ENCODE measurements around the gene SMAD6.

Gene SMAD6

DNA sequence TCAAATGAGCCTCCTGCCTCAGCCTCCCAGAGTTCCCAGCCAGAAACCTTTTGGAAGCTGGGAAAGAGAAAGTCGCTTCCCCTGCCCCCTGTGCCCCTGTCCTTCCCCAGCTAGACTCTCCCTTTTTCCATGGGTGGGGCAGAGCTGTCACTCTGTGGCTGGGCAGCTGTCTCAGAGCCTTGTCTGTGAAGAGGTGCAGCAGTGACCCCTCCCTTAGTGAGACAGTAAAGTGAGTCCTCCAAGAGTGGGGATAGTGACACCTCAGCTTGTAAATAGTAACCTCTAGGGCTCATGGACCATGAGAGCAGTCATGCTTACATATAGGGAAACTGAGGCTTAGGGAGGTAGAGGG lies 76.3 kb downstream of the SMAD6 start:
- no peak for DNase-seq

DNA sequence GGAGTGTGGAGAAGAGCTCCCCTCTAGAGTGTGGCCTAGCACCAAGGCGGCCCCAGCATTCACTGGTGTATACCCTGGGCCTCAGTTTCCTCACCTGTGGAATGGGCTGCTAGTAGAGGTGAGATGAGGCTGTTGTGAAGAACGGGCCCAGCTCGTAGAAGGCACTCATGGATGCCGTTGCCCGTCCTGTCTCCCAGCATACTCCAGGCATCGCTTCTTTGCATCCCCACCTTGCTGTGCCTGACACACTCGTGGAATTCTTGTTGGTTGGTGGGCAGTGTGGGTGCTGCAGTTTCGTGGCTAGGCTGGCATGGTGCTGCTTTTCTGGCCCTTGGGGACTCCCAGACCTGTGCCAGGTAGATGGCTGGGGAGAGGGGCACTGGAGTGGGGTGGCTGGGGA lies 76.7 kb downstream of the SMAD6 start:
- DNase-seq, result no peak

DNA sequence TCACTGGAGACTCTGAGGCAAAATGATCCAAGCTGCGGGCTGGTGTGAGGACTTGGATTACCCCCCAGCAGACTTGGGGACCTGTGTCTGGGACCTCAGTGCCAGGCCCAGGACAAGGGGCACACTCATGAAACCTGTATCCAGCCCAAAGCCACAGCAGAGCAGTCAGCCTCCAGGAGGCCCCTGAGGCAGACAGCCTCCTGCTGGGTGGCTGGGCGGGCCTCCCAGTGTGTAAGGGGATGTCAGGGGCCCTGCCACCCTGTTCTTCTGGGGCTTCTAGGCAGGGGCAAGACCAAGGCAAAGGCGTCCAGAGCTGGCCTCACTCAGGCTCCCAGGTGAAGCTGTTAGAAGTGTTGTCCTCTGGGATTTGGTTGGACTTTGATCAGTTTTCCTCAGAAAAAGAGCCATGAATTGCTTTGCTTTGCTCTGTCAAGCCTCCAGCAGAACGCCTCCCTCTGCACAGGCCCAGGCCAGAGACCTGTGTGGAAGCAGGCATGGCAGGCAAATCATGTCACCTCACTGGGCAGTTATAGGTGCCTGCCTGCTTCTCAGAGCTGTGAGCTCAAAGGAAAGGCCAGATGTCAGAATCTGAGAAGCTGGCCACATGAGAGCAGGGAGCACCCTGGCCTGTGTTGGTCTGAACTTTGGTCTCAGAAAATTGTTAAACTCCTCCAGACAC lies 77.4 kb downstream of the SMAD6 start:
- no peak for DNase-seq

DNA sequence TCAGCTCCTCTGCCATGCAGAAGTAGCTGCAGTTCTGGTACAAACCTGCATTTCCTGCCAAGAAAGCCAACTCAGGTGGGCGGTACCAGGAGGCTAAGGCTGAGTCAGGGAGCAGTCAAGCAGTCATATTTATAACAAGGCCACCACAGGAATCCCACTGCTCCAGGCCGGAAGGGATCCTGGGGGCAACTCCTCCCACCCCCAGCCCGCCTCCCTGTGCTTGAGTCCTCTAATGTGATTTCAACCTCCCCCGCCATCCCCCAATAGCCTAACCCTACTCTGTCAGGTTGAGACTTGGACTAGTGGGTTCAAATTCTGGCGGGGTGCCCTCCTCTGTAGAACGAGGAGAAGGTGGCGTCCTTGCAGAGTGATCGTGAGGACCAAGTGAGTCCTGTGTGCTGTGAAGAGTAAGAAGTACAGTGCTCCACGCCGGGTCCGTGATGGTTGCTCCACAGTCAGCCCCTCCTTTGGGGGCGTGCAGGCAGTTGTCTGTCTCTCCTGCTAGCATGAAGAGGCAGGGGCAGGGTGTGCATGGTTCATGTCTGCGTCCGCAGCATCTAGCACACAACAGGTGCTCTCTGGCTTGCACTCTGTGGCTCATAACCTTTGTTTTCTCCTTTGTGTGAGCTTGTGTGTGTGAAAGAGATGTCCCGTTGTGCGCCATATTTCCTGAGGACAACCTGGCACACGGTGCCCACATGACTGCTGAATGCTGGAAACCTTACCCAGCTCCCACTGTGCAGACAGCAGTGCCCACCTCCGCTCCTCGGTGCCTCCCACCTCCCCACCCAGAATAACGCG lies 78.3 kb downstream of the SMAD6 start:
- no peak for DNase-seq

DNA sequence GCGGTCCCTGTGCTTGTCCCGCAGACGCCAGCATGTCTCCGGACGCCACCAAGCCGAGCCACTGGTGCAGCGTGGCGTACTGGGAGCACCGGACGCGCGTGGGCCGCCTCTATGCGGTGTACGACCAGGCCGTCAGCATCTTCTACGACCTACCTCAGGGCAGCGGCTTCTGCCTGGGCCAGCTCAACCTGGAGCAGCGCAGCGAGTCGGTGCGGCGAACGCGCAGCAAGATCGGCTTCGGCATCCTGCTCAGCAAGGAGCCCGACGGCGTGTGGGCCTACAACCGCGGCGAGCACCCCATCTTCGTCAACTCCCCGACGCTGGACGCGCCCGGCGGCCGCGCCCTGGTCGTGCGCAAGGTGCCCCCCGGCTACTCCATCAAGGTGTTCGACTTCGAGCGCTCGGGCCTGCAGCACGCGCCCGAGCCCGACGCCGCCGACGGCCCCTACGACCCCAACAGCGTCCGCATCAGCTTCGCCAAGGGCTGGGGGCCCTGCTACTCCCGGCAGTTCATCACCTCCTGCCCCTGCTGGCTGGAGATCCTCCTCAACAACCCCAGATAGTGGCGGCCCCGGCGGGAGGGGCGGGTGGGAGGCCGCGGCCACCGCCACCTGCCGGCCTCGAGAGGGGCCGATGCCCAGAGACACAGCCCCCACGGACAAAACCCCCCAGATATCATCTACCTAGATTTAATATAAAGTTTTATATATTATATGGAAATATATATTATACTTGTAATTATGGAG lies 79.1 kb downstream of the SMAD6 start:
- DNase-seq, result no peak

- DNase-seq, result no peak
These were observed 80.7 kb downstream of the SMAD6 start for GRCh38 chr15:66782785-66783184.

DNA sequence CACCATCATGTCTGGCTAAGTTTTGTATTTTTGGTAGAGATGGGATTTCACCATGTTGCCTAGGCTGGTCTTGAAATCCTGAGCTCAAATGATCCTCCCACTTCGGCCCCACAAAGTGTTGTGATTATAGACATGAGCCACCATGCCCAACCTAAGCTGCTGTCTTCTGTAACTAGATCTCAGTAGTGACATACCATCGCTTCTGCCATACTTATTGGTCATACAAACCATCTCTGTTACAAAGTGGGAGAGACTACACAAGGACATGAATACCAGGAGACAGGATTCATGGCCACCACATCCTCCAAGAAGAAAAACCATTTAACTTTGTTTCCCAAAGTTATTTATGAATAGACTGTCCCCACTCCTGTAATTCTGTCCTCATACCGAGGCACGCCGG lies 81.3 kb downstream of the SMAD6 start:
- DNase-seq, result no peak

GRCh38 chr15:66783725-66784124 lies 81.7 kb downstream of the SMAD6 start:
- DNase-seq, result no peak

- DNase-seq, result no peak
These were observed 82.1 kb downstream of the SMAD6 start for GRCh38 chr15:66784174-66784573.

DNA sequence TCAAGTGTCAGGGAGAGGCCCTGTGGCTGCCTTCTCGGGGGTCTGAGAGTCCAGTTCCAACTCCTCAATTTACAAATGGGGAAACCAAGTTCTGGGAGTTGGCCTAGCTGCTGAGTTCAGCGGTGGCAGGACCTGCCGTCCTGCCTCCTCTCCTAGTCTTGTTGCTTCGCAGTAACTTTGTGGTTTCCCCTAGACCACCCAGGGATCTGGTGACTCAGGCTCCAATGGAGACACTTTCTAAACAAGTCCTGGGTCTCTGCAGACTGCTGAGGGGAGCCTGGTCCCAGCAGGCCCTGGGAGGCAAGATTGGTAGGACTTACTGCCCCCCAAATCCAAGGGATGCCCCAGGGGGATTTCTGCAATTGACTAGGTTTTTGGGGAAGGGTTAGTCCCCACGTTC lies 83.6 kb downstream of the SMAD6 start:
- no peak for DNase-seq

DNA sequence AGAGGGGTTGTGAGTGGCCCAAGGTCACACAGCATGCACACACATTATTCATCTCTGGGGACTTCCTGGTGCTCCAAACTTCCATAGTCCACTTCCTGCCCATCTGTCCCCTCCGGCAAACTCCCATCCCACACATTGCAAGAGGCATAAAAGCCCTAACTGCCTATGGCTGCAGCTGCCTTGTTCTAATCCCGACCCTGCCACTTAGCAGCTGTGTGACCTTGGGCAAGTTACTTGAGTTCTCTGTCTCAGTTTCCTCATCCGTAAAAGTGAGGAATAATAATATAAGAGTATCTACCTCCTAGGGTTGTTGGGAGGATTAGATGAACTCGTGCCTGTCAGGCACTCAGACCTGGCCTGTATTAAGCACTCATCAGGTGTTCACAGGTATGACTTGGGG lies 84.2 kb downstream of the SMAD6 start:
- no peak for DNase-seq

GRCh38 chr15:66786708-66787488 lies 84.9 kb downstream of the SMAD6 start:
- DNase-seq, result no peak

DNA sequence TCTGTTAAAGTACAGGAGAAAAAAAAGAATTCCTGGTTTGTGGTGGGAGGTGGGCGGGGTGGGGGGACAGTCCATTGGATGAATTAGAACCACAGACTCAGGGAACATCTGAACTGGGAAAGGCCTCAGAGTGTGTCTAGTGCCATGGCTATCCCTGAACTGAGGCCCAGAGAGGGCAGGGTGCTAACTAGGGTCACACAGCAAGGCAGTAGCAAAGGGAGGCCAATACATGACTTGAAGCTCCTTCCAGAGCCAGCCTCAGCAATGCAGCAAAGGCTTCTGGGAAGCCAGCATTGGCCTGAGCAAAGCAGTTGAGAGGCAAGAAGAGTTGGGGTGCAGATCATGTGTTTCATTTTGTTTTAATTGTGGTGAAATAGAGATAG lies 85.4 kb downstream of the SMAD6 start:
- DNase-seq, result no peak

DNA sequence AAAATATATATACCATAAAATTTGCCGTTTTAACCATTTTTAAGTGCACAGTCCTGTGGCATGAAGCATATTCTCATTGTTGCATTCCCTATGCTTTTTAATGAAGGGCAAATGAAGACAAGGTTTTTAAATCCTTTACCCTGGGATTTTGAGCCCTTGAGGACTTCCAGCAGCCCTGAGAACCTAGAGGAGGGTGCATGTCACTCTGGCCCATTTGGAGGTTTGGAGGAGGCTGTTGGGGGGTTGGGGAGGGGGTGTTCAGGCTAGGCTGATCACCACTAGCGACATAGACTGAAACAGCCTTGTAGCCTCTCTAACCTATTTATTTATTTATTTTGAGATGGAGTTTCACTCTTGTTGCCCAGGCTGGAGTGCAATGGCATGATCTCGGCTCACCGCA lies 86.0 kb downstream of the SMAD6 start:
- no peak for DNase-seq

DNA sequence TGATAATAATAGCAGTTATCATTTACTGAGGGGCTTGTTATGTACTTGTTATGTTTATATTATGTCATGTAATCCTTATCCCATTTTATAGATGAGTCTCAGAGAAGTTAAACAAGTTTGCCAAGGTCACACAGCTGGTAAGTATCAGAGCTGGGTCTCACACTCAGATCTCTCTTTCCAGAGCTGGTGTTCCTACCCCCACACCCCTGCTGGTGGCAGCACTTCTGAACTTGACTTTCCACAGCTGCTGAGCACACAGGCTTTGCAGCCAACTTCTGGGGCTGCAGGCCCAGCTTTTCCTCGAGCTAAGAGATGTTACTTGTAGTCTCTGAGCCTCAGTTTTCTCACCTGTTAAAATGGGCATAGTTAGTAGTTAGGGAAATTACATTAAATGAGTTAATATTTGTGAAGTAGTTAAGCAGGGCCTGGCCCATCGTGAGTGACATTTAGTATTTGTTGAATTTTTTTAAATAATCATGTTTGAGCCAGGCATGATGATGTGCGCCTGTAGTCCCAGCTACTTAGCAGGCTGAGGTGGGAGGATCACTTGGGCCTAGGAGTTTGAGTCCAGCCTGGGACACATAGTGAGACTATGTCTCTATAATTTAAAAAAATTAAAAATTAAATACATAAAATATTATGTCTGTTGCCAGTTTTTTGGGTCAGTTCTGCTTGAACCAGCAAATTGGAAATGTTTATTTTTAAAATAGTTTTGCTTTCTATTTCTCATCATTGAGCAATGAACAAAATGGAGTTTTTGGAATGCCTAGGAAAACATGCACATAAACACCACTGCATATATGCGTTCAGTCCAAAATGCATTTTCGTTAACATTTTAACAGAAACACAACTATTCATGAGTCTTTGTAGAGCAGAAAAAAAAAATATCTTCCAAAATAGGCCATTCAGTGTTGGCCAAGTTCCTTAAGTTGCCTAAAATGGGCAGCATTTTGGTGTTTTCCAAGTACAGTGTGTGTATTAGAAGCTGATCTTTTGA lies 87.3 kb downstream of the SMAD6 start:
- DNase-seq, result no peak

GRCh38 chr15:66795851-66796250 lies 93.8 kb downstream of the SMAD6 start:
- no peak for DNase-seq

- no peak for DNase-seq
These were observed 94.3 kb downstream of the SMAD6 start for GRCh38 chr15:66796343-66796742.

GRCh38 chr15:66797921-66798320 lies 95.9 kb downstream of the SMAD6 start:
- DNase-seq, result no peak

GRCh38 chr15:66798426-66799061 lies 96.5 kb downstream of the SMAD6 start:
- DNase-seq, result no peak

- DNase-seq, result no peak
These were observed 97.2 kb downstream of the SMAD6 start for GRCh38 chr15:66799242-66799641.

DNA sequence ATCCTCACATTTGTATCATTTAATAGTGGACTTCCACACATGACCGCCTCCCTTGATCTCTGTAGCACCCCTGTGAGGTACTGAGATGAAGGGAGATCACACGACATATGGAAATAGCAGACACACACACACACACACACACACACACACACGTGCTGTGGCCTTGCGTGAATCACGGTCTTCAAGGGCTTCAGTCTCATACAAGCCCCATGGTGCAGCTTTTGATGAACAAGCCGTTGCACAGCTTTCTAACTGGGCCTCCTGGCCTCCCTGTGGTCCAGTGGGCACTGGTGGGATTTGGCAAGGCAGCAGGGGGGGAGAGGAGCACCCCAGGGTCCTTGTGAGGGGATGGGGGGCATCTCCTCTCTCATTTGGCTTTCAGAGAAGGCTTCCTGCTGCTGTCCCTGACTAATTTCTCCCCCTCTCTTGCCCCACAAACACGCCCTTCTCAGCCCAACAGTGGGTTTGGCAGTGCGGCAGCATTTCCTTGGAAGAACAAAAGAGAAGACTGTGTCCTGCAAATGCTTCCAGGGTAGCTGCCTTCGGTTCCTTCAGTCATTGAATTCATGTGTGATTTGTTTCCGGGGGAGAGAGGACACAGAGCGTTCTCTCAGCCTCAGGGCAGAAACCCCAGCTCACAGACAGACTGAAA lies 98.7 kb downstream of the SMAD6 start:
- DNase-seq, result no peak

Data from CD4-positive, alpha-beta T cell treated with Interleukin-12 subunit alpha and Interleukin-12 subunit beta, for 1 hour (primary cell).